Kidney epithelial cell (primary cell): ENCODE data around the gene CAMSAP1. TPM values are rescaled to one million over a fixed set of nuclear protein-coding genes. Genes with fewer than 3 reads are reported as not detected.

Experiments
- DNase-seq: peaks from one replicate; pipeline ENCODE4 v3.0.0-alpha.2; 2010; ENCODE audit warnings: low read depth
- H3K27me3 ChIP-seq: 2 replicates; pipeline ENCODE4 v1.6.0; 2011; ENCODE audit warnings: low read length; ENCODE audit not compliant: control insufficient read depth, insufficient read depth
- H3K36me3 ChIP-seq: 2 replicates; pipeline ENCODE4 v1.5.1; 2011; ENCODE audit warnings: low read length; ENCODE audit not compliant: control insufficient read depth, insufficient read depth
- H3K4me3 ChIP-seq: 2 replicates; pipeline ENCODE4 v1.5.1; 2011; ENCODE audit warnings: low read depth, mild to moderate bottlenecking, control low read depth, low read length
- total RNA-seq: library from RNA; depleted of rRNA; stranded (reverse); fragments of >200 nt; gene quantifications from 2 replicates; pipeline ENCODE4 v1.2.3, GENCODE V29; 2015
- TF ChIP-seq, protein P1 (sequence below): IDR thresholded peaks from 2 replicates; pipeline ENCODE4 v1.5.1; 2011; ENCODE audit warnings: mild to moderate bottlenecking, moderate library complexity, low read length, control low read depth, inconsistent platforms; ENCODE audit not compliant: insufficient read depth, poor library complexity, severe bottlenecking

CAMSAP1 gene
- total RNA-seq, 1 donor from 2014 or later = 70.4 TPM

DNA sequence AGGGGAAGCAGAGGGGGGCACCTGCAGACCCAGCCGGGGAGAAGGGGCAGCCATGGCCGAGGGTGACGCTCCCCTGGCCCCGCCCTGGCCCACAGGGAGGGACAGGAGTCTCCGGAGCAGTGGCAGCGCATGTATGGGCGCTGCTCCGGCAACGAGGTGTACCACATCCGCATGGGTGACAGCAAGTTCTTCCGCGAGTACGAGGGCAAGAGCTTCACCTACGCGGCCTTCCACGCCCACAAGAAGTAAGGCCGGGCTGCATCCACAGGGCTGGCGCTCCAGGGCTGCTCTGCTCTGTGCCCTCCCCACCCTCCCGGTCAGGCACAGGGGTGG, 137.2 kb downstream of the CAMSAP1 start:
- Histone ChIP-seq H3K4me3 (no peak overlapping the region), H3K27me3 (peaks cover 10% of the 10 kb centered on the region), H3K36me3 (no peaks in the 10 kb centered on the region)
- DNase-seq = no peak
- TF ChIP-seq, protein P1, sequence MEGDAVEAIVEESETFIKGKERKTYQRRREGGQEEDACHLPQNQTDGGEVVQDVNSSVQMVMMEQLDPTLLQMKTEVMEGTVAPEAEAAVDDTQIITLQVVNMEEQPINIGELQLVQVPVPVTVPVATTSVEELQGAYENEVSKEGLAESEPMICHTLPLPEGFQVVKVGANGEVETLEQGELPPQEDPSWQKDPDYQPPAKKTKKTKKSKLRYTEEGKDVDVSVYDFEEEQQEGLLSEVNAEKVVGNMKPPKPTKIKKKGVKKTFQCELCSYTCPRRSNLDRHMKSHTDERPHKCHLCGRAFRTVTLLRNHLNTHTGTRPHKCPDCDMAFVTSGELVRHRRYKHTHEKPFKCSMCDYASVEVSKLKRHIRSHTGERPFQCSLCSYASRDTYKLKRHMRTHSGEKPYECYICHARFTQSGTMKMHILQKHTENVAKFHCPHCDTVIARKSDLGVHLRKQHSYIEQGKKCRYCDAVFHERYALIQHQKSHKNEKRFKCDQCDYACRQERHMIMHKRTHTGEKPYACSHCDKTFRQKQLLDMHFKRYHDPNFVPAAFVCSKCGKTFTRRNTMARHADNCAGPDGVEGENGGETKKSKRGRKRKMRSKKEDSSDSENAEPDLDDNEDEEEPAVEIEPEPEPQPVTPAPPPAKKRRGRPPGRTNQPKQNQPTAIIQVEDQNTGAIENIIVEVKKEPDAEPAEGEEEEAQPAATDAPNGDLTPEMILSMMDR = no peak

DNA sequence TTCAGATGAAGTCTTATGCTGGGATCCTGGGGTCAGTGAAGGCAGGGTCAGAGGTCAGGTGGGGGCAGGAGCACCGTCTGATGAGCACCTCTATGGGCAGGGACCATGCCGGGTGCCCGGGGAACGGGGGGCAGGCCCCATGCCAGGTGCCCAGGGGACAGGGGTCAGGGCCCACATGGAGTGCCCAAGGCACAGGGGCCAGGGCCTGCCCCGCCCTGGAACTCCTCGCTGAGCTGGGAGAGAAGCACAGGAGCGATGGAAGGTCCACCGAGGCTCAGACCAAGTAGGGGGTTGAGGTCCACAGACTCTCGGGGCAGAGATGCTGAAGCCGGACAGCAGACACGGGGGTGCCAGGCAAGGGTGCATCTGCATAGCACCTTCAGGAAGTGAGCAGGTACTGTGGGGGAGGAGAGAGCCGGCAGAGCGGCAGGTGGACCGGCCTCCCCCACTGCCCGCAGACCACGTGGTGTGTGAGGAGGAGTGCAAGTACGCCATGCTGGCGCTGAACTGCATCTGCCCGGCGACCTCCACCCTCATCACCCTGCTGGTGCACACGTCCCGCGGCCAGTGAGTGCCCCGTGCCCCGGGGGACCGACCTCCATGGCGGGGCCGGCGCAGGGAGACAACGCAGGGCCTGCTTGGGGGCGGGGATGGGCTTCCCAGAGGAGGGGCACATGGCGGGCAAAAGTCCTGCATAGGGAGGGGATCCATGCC, 137.7 kb downstream of the CAMSAP1 start:
- TF ChIP-seq, protein P1 = no peak
- no peak for DNase-seq

GRCh38 chr9:135768516-135769218, 138.7 kb downstream of the CAMSAP1 start:
- TF ChIP-seq, protein P1 = no peak
- no peak overlapping the region for H3K4me3 ChIP-seq
- H3K27me3 ChIP-seq = peaks cover 10% of the 10 kb centered on the region
- H3K36me3 ChIP-seq = no peaks in the 10 kb centered on the region
- DNase-seq = no peak

More for the DNA sequence above, 137.7 kb downstream of the CAMSAP1 start:
- Histone ChIP-seq H3K27me3 (peaks cover 10% of the 10 kb centered on the region), H3K36me3 (no peaks in the 10 kb centered on the region), H3K4me3 (no peak overlapping the region)

DNA sequence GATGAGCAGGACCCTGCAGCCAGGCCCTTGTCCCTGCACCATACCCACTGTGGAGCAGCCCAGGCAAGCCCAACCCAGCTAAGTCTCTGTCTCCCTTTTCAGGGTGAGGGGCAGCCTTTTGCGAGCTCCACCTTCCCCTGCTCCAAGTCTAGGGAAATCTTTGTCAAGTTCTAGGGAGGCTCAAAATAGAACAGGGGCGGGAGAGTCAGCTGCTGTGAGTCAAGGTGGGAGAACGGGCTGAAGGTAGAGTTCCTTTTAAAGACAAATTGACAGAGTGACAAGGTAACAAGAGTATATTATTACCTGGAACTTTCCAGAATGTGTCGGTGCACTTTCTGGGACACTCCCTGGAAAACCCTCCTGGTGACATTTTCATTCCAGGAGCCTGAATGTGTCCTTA, 140.6 kb downstream of the CAMSAP1 start:
- Histone ChIP-seq H3K27me3 (no peaks in the 10 kb centered on the region), H3K36me3 (no peaks in the 10 kb centered on the region), H3K4me3 (no peak overlapping the region)
- TF ChIP-seq, protein P1 = no peak
- no peak for DNase-seq

- TF ChIP-seq, protein P1 = no peak
- DNase-seq = no peak
Observed at GRCh38 chr9:135766251-135766650, 141.1 kb downstream of the CAMSAP1 start.

More at GRCh38 chr9:135766251-135766650, 141.1 kb downstream of the CAMSAP1 start:
- Histone ChIP-seq H3K36me3 (no peaks in the 10 kb centered on the region), H3K4me3 (no peak overlapping the region), H3K27me3 (no peaks in the 10 kb centered on the region)
